ENCODE measurements around the gene MTHFSD.

DNA sequence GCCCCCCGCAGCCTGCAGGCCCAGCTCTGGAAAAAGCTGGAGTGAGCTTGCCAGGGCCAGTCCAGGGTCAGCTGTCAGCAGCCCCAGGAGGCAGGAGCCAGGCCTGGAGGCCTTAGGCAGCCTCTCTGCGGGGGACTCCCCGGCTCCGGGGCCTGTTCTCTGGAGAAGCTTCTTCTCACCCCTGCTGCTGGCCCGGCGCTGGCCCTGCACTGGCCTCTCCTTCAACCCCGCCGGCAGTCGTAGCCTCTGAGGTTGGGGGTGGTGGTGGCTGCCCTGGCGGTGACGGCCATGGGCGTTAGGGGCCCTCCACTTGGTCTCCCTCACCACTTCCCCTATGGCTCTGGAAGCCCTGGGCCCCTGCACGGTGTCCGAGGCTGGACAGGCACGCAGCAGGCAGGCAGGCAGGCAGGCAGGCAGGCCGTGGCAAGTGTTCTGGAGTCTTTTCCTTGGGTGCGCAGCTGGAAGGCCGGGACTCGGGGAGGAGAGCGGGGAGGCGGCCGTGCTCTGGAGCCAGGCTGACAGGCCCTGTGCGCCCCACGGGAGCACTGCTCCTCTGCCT, 42.7 kb downstream of the MTHFSD start:
- TF ChIP-seq CTCF (conservative IDR thresholded peaks at IDR 0.05; ENCODE audit: low read depth, low read length) = no peak
- no peak for TF ChIP-seq EZH2phosphoT487 (IDR thresholded peaks at IDR 0.05; ENCODE audit: borderline replicate concordance, low read length)
- TF ChIP-seq EZH2 (IDR thresholded peaks at IDR 0.05; ENCODE audit: low read length, unreplicated experiment) = no peak
